ENCODE data around the gene SPATS2L.

Gene SPATS2L

DNA sequence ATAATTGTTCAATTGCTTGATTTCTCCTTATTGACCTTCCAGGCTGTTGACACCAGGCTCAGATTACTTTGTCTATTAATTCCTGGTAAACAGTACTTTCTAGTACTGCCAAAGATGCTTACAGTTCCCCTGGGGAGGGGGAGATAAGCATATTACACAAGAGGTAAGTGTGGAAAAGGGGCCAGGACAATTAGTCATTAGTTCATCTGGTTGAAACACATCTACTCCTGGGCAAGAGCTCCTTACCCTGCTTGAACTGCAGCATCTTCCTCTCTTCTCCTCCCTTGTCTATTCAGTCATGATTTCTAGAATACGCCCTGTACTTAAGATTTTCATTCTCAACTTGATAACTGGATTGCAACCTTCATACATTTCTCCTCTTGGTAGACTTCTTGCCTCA lies 10.4 kb upstream of the SPATS2L start:
- no peak for DNase-seq (ENCODE audit: low read depth in 2 of 2)

GRCh38 chr2:200297100-200297499 lies 9.4 kb upstream of the SPATS2L start:
- DNase-seq (ENCODE audit: low read depth in 2 of 2) = no peak

DNA sequence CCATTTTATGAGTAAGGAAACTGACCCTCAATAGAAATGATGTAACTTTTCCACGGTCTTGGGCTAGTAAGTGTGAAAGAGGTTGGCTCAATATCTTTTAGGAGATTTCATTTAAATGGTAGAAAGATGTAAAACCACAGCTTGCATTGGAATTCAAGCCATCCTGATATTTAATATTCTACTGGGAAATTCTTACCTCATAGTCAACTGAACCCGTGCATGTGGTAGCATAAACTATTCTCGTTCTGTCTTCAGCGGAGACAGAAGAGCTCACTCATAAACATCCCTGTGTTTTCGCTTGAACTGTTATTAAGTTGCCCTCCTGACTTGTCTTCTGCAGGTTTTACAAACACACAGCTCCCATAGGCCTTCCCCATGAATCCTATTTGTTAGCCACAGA lies 8.5 kb upstream of the SPATS2L start:
- DNase-seq (ENCODE audit: low read depth in 2 of 2) = no peak

GRCh38 chr2:200298816-200299215 lies 7.7 kb upstream of the SPATS2L start:
- DNase-seq (ENCODE audit: low read depth in 2 of 2) = no peak

DNA sequence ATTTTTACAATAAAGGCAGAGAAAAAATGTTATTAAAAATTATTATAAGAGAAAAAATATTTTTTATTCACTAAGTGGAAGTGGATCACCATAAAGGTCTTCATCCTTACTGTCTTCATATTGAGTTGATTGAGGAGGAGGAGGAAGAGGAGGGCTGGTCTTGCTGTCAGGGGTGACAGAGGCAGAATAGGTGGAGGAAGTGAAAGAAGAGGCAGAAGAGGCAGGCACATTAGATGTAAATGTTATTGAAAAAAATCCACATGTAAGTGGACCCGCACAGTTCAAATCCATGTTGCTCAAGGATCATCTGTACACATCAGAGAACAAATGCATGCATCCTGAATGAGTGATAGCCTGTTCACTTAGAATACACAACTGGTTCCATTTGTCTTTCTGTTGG lies 6.4 kb upstream of the SPATS2L start:
- DNase-seq (ENCODE audit: low read depth in 2 of 2) = no peak

DNA sequence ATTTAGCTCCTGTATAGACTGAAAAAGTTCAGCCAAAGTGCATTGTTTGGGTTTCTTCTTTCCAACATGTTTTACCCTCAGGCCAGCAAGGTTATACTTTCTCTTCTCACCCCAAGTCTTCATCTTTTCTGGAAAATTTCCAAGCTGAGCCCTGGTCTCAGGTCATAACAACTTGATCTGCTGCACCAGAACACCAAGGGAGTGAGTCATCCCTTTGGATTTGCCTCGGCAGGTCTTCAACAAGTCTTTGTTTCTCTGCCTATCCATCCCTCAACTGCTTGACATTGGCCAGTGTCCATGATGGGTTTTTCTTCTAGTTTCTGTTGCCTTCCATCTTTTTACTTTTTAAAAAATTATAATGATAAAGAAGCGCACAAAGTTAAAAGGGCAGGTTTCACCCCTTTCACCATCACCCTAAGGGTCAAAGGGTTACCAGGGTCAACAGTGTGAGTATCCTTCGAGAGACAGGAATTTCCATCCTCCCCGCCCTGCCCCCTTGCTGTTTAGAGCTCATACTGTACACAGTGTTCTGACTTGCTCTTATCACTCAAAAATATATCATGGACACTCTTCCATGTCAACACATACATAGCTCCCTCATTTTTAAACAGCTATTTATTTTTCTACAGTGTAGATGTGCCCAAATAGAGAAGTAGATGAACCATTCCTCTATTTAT lies 5.7 kb upstream of the SPATS2L start:
- no peak for DNase-seq (ENCODE audit: low read depth in 2 of 2)

GRCh38 chr2:200301953-200302858 lies 4.3 kb upstream of the SPATS2L start:
- DNase-seq (ENCODE audit: low read depth in 2 of 2) = no peak

DNA sequence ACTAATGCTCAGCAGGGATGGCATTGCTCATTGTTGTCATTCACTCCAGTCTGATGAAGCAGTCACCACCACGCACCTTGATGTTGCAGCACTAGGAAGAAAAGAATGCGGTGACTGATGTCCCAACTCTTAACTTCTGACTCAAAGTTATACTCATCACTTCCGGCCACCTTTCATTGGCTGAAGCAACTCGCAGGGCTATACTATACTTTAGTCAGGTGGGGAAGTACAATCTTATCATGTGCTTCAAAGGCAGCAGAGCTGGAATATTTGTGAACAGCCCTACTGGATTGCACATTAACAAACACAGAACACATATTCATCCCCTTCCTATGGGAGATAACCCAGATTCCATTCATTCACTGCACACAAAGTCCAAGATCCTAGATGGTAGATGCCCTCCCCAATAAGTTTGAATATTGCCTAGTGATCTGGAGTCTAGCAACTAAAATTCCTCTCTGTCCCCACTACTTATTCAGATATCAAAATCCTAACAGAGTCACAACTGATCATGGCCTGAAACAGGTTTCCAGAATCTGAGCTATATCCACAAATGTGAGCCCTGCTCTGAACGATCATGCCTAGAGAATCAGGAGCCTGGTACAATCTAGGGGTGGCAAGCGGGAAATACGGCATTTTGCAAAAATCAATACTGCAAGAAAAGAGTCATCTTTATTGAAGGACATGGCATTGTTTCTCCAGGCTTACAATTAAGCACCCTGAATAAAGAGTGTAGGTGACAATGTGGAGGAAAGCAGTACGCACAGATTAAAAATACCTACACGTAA lies 3.4 kb upstream of the SPATS2L start:
- DNase-seq (ENCODE audit: low read depth in 2 of 2) = no peak

GRCh38 chr2:200305797-200306195 lies 697 bp upstream of the SPATS2L start:
- no peak for DNase-seq (ENCODE audit: low read depth in 2 of 2)

- peak in 1 of 2 donors; percentile 3 for DNase-seq (ENCODE audit: low read depth in 2 of 2)
Measured at GRCh38 chr2:200306931-200307723, 634 bp downstream of the SPATS2L start.

DNA sequence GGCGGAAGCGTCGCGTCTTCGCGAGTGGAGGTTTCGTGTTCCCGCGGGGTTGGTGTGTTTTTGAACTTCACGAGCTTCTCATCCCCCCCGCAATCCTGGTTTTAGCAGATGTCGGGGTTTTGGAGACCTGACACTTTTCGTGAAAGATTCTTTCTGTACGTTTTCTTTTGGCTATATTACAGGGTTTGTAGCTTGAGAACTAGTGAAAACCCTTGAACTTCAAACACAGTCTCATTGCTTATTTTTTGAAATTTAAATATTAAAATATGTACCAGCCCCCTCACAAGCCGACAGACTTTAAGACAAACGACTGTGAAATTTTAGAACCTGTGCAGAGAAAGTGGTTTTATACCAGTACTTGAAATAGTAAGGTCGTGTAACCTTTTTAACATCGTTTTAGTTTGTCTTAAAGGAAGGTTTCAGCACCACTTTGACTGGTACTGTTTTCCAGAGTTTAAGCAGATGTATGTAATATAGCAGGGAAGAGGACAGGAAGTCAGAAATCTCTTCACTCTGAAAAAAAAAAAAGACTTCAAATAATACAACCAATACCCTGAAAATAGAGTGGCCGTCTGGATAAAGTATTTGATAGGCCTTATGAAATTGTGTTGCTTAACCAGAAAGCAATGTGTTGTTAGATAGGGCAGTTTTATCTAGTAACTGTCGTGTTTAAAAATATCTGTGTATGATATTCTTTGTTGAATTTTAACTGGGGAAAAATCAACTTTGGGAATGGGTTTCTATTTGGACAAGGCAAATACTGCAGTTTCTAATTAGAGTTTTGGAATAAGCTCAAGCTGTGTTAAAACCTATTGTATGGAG lies 1.4 kb downstream of the SPATS2L start:
- DNase-seq (ENCODE audit: low read depth in 2 of 2) = no peak

DNA sequence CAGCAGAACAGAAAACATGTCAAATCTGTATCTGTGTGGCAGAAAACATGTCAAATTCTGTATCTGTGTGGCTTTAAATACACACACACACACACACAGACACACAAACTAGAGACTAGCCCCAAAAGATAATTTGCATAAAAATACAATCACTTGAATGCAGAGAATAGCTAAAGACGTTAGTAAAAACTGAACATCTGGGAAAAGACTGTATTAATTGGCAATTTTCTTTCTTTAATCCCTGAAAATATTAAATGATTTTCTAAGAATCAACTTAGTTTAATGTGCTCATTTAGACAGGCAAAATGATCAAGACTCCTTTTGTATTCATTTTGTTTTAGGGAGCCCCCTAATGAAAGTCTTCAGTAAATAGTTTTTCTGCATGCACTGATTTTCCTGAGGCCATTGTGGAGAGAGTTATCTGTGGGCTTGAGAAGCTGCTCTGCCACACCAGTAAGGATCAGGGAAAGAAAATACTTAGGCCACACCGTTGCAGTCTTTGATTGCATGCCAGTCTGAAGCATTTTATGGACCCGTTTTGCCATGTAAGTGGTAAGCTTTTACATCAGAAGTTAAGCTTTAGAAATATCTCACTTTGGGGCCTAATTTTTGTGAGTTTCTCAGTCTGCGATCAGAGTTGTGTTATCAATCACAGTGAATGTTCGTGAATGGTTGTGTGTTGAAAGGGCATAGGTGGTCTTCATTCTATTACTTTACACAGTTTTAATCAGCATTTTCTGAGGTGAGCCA lies 2.2 kb downstream of the SPATS2L start:
- no peak for DNase-seq (ENCODE audit: low read depth in 2 of 2)

DNA sequence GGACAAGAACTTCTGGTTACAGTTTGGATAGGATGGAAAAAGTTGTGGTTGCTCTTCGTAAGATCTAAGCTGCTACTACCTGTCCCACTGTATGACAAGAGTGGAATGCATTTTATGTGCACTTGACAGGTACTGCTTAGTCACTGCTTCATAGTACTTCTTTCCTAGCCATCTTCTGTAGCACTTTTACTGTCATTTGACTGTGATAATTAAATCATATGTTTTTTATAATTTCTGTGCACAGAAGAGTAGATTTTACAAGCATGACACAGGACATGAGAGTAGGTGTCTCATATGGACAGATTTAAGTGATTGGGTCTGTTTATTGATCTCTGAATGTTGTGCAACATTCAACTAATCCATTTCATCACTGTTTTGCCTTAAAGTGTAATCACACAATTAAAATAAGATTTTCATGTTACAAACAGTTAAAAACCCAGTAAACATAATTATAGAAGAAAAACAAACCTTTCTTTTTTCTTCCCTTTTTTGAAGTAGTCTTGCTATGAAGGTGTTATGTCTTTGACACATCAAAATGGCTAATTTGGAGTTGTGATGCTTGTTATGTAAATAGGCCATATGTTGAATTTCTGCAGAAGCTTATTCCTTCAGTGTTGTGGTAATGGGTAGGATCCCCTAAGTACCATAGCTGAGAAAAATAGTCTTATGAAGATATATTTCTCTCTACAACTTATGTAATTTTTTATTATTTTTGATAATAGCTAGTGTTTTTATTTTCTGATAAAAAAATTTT lies 3.0 kb downstream of the SPATS2L start:
- DNase-seq (ENCODE audit: low read depth in 2 of 2) = no peak

DNA sequence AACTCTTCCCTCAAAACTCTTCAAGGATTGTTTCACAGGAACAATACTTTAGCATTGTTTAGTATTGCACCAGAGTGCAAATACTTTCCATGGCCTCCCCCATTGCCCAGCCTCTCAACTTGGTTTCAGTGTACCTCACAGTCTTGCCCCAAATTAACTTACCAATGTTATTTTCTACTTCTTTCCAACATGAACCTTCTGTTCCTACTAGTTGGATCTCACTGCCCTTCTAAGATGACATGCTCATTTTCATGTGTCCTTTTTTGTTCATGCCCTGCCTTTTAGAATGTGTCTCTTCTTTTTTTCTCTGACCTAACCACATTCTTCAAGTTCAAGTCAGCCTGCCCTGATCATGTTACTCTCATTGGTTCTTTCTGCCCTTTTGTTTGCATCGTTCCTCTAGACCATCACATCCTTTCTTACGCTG lies 4.1 kb downstream of the SPATS2L start:
- no peak for DNase-seq (ENCODE audit: low read depth in 2 of 2)

- DNase-seq (ENCODE audit: low read depth in 2 of 2) = no peak
Measured at GRCh38 chr2:200311139-200311538, 4.6 kb downstream of the SPATS2L start.

- no peak for DNase-seq (ENCODE audit: low read depth in 2 of 2)
Measured at GRCh38 chr2:200314976-200315567, 8.6 kb downstream of the SPATS2L start.

DNA sequence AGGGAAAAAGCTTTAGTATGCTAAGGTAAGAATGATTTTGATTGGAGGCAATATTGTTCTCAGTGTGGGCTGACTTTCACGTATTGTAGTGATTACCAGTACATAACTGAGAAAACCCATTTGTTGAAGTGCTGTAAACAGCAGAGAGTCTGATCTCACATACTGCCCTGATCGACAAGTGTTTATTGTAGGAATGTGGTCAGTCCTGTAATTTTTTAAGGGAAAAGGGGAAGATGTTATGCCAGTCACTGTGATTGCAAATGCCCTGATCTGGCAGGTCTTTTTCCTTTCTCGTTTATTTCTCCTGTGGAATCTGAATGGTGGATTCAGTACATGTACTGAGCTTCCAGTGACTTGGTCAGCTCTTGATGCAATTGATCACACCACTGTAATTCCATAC lies 11.5 kb downstream of the SPATS2L start:
- no peak for DNase-seq (ENCODE audit: low read depth in 2 of 2)

DNA sequence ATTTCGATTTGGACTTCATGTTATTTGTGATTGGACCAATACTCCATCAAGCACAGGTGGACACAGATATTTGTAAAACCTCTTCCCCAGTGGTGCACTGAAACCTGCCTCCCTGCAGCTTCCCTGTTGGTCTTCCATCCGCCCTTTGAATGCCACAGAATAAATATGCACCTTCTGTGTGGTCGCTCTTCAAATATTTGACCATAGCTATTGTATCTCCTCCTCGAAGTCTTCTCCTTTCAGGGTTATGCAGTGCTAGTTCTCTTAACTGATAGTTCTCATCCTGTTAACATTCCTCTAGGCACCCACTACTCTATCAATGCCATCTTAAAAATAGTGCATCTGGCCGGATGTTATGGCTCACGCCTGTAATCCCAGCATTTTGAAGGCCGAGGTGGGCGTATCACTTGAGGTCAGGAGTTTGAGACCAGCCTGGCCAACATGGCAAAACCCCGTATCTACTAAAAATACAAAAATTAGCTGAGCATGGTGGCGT lies 12.5 kb downstream of the SPATS2L start:
- DNase-seq (ENCODE audit: low read depth in 2 of 2) = no peak

Measured in stimulated activated CD8-positive, alpha-beta memory T cell treated with anti-CD3 and anti-CD28 coated beads, Interleukin-7, amount 100 ng/mL, for 4 hours (primary cell).